ENCODE measurements around the gene ARAP3. TPM values are rescaled to one million over a fixed set of nuclear protein-coding genes. Genes with fewer than 3 reads are reported as not detected.

ARAP3 gene
- total RNA-seq, 2 donors from 2014 or later = 17.5 to 22.6 TPM

DNA sequence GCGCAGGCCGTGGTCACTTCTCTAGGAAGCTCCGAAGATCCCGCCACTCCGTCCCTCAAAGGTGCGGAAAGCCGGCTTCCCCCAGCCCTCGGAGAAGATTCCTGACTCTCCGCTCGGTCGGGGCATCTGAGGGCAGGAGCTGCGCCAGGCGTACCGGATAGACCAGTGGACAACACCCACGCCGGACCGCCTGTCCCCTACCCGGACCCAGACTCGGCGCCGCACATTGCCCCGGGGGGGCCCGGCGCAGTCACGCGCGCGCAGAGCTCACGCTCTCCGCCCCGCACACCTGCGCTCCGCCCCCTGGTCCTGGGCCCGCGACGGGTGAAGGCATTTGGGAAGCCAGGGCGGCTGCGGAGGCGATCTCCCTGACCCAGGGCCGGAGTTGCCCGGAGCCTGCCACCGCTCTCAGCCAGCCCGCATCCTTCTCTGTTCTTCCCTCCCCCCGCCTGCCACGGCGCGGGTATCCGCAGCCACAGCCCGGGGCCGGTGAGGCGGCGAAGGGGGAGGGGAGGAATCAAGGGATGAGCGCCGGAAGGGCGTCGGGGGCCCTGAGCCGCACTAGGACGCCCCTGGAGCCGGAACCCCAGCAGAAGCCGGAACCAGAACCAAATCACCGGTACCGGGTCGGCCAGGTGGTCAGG, 44.8 kb downstream of the ARAP3 start:
- peaks cover 39 to 45% of the 10 kb centered on the region in 2 donors for H3K4me1 Mint-ChIP-seq (ENCODE audit: low read depth in 2 of 2)
- ATAC-seq = peak; percentile 63 to 64

DNA sequence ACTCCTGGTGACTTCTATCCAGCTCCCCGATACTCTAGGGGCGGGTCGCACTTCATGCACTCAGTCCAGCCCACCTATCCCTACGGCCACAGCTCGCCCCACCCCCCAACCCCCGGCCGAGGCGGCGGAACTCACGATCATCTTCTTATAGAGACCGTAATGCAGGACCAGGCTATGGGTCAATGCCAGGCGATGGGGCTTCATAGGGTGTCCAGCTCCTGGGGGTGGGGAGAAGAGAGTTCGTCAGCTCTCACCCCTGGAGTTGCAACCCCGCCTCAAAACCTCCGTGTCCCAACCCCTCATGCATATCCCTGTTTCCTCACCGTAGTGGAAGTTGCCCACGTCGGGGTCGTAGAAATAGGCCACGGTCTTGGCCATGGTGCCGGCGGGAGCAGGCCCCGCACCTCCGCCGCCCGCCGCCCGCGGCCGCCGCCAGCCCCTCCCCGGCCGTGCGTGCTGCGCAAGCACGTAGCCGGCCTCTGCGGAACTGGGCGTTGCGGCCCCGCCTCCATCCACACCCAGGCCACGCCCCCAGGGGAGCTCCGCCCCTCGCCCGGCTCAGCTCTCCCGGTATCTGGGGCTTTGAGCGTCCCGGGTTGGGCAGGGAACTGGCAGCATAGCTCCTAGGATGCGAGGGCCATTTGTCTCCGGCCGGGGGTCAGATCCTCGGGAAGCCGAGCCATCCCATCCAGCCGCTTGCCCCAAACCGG, 45.5 kb downstream of the ARAP3 start, which contains the start of the genes HDAC3 and RELL2:
Gene HDAC3 (minus strand): TSS at position 437 of the 710 bp plus-strand sequence. CDS start 59 bp downstream, at position 378.
Gene RELL2 (plus strand): TSS at position 585 of the 710 bp plus-strand sequence. CDS start 1,229 bp downstream, outside the sequence.
- Mint-ChIP-seq H3K4me1 (ENCODE audit: low read depth in 2 of 2) (peaks cover 33 to 39% of the 10 kb centered on the region in 2 donors), H3K36me3 (peaks cover 6% of the 10 kb centered on the region), H3K27me3 (no peaks in the 10 kb centered on the region), H3K4me3 (peak within 1 kb of the TSS; percentile 90), H3K9me3 (no peaks in the 10 kb centered on the region), H3K27ac (peak within 1 kb of the TSS; percentile 6 to 71)
- peak; percentile 93 to 97 for ATAC-seq
- DNase-seq (ENCODE audit: low spot score) = peak; percentile 93

More for the DNA sequence above, 44.8 kb downstream of the ARAP3 start:
- Mint-ChIP-seq H3K4me3 (peak overlapping the region; percentile 90), H3K27ac (peak overlapping the region in 1 of 2 donors; percentile 71), H3K9me3 (no peaks in the 10 kb centered on the region), H3K36me3 (peaks cover 10% of the 10 kb centered on the region), H3K27me3 (no peaks in the 10 kb centered on the region)
- DNase-seq (ENCODE audit: low spot score) = peak; percentile 73

DNA sequence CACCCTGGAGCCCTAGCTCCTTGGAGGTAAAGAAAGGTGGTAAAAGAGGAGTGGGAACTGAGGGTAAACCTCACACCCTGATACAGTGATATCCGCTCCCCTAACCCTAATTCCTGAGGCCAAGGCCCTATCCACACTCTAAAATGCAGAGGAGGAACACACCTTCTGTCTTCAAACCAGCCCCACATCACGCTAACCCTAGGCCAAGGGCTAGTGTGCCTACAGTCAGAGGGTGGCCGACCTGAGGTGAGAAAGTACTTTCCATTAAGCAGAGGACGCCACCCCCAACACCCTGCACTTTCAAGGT, 46.0 kb downstream of the ARAP3 start:
- H3K27me3 Mint-ChIP-seq = no peaks in the 10 kb centered on the region
- peak overlapping the region; percentile 6 to 39 for H3K27ac Mint-ChIP-seq
- H3K4me1 Mint-ChIP-seq (ENCODE audit: low read depth in 2 of 2) = peaks cover 28 to 34% of the 10 kb centered on the region in 2 donors
- ATAC-seq (no peak), DNase-seq (ENCODE audit: low spot score) (no peak)
- H3K36me3 Mint-ChIP-seq = peaks cover 6% of the 10 kb centered on the region
- no peaks in the 10 kb centered on the region for H3K9me3 Mint-ChIP-seq
- peak overlapping the region; percentile 90 for H3K4me3 Mint-ChIP-seq

DNA sequence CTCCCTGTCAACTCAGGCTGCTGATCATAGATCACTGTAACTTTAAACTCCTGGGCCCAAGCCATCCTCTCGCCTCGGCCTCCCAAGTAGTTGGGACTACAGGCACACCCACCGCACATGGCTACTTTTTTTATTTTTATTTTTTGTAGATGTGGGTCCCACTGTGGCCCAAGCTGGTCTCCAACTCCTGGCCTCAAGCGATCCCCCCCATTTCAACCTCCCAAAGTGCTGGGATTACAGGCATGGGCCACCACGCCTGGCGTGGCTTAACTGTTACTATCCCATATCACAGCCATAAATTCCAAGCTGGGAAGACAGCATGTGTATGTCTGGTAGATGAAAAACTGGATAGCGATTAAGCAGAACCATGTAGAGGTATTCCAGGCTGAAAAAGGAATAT, 46.4 kb downstream of the ARAP3 start:
- H3K9me3 Mint-ChIP-seq = no peaks in the 10 kb centered on the region
- peak overlapping the region; percentile 6 to 39 for H3K27ac Mint-ChIP-seq
- no peak for DNase-seq (ENCODE audit: low spot score)
- ATAC-seq = no peak
- H3K4me1 Mint-ChIP-seq (ENCODE audit: low read depth in 2 of 2) = peaks cover 25 to 30% of the 10 kb centered on the region in 2 donors
- peaks cover 6% of the 10 kb centered on the region for H3K36me3 Mint-ChIP-seq
- H3K4me3 Mint-ChIP-seq = peak overlapping the region; percentile 90
- H3K27me3 Mint-ChIP-seq = no peaks in the 10 kb centered on the region

DNA sequence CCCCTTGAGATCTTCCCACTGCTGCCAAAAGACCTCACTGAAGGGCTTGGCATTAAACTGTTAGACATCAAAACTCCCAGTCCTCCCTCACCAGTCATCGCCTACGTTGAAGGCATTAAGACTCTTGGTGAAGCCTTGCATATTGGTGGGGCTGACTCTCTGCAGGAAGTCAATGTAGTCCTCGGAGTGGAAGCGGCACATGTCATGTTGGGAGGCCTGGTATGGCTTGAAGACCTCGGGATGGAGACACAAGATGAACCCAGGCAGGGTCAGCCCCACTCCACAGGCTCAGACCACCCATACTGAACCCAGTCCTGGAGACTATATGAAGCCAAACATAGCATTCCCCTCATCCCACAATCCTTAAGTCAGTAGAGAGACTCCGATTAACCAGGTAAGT, 47.3 kb downstream of the ARAP3 start:
- DNase-seq (ENCODE audit: low spot score) (no peak), ATAC-seq (no peak)
- peaks cover 6% of the 10 kb centered on the region for H3K36me3 Mint-ChIP-seq
- H3K4me3 Mint-ChIP-seq = peak overlapping the region; percentile 90
- H3K27me3 Mint-ChIP-seq = no peaks in the 10 kb centered on the region
- H3K4me1 Mint-ChIP-seq (ENCODE audit: low read depth in 2 of 2) = peaks cover 25 to 30% of the 10 kb centered on the region in 2 donors
- no peaks in the 10 kb centered on the region for H3K9me3 Mint-ChIP-seq
- H3K27ac Mint-ChIP-seq = peak overlapping the region; percentile 6 to 39

DNA sequence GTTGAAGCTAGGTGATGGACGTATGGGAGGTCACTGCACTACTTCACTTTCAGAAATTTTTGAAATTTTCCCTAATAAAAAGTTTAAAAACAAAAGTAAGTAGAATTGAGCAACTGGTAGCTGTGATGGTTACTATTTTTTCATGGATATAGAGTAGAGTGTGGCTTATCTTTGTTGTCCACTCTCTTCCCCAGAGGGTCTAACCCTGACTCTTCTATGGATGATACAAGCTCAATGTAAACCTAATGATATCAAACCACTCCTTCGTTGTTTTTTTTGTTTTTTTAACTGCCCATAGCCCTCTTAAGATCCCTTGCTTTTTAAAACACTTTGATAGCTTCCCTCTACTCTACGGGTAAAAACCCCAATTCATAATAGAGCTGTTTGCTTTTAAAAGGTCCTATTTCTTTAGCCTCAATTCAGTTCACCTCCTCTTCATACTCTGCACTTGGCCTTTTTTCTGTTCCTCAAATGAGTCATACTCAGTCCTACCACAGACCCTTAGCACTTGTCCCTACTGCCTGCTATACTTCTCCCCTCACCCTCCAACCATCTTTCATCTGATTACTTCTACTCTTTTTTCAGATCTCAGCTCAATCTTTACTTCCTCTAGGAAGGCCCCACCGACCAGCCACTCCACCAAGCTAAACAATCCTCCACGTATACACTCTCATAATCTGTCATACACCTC, 48.0 kb downstream of the ARAP3 start:
- Mint-ChIP-seq H3K4me1 (ENCODE audit: low read depth in 2 of 2) (peaks cover 25 to 30% of the 10 kb centered on the region in 2 donors), H3K36me3 (peaks cover 7% of the 10 kb centered on the region), H3K27ac (peak overlapping the region; percentile 6 to 39), H3K4me3 (peak overlapping the region; percentile 61), H3K9me3 (no peaks in the 10 kb centered on the region), H3K27me3 (no peaks in the 10 kb centered on the region)
- DNase-seq (ENCODE audit: low spot score) (no peak), ATAC-seq (peak in 1 of 2 donors; percentile 29)

DNA sequence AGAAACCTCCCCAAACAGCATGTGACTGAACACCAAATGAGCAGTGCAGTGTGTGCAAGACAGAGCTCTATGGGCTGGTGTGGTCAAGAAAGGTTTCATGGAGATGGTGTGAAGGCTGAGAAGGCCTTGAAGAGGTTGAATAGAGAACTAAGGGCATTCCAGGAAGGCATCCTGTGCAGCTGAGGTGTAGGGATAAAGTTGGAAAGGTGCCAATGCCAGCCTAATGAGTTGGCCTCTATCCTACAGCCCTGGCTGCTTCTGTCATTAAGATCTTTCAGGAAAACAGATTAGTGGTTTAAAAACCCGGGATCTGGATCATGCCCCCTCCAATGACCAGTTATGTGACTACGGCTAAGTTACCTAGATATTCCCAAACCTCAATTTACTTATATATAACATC, 49.4 kb downstream of the ARAP3 start:
- no peak for ATAC-seq
- Mint-ChIP-seq H3K9me3 (no peaks in the 10 kb centered on the region), H3K36me3 (peaks cover 14% of the 10 kb centered on the region), H3K27me3 (no peaks in the 10 kb centered on the region), H3K27ac (no peak overlapping the region), H3K4me1 (ENCODE audit: low read depth in 2 of 2) (peaks cover 25 to 26% of the 10 kb centered on the region in 2 donors), H3K4me3 (no peak overlapping the region)
- no peak for DNase-seq (ENCODE audit: low spot score)

DNA sequence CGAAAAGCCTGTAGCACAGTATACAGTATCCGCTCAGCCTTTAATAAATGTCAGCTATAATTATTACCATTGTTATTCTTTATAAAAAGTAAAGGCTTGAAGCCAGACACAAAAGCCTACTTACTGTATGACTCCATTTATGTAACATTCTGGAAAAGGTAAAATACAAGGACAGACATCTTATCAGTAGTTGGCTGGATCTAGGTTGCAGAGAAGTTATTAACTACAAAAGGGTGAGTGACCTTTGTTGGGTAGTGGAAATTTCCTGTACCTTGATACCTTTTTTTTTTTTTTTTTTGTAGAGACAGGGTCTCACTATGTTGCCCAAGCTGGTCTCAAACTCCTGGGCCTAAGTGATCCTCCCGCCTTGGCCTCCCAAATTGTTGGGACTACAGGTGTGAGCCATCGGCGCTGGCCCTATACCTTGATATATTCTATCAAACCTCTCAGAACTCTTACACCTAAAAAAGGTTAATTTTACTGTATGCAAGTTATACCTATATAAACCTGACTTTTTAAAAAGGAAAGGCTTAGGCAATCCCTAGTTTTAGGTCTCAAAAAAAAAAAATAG, 51.4 kb downstream of the ARAP3 start:
- no peak for DNase-seq (ENCODE audit: low spot score)
- Mint-ChIP-seq H3K27ac (no peak overlapping the region), H3K4me1 (ENCODE audit: low read depth in 2 of 2) (peaks cover 18 to 19% of the 10 kb centered on the region in 2 donors), H3K9me3 (no peaks in the 10 kb centered on the region), H3K36me3 (peaks cover 22% of the 10 kb centered on the region), H3K4me3 (no peak overlapping the region), H3K27me3 (no peaks in the 10 kb centered on the region)
- no peak for ATAC-seq

DNA sequence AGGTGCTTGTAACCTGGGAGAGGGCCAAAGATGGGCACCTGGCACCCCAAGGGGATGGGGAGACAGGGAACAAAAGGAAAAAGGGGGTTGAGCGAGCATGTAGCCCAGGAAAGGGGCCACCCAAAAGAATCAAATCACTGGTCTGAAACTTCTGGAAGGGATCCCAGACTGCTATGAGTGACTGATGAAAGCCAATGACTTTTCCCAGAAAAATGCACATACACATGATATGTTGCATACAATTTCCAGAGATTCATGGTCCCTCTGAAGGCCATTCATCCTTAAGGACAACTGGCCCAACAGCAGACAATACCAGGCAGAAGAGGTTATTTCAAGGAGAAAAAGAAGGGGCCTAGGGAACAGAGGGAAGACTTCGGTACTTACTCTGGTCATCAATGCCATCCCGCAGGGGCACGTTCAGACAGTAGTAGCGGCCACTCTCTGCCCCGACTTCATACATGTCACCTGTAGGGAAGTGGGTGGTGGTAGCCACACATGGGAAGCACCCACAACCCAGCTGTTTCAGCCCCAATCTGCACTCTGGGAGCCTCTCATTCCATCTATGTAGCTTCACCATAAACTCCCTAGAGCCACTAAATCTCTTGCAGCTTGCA, 53.7 kb downstream of the ARAP3 start:
- Mint-ChIP-seq H3K4me1 (ENCODE audit: low read depth in 2 of 2) (peaks cover 3 to 4% of the 10 kb centered on the region in 2 donors), H3K27me3 (no peaks in the 10 kb centered on the region)
- ATAC-seq = no peak

DNA sequence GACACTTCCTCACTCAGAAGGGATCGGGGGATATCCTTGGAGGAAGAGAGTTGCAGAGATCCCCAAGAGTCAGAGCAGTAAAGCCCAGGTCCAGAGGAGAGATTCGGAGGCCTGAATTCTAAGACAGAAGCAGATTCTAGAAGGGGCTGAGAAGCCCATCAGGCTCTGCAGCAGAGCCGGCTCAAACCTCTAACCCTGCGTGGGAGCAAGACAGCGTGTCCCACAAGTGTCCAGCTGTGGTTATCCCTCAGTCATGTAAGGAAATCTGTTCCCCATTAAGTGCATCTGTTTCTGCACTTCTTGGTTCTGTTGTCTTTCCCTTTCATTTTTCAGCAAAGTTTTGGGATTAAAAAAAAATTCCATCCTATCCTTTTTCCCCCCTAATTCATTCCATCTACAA, 58.4 kb downstream of the ARAP3 start:
- peaks cover 2 to 14% of the 10 kb centered on the region in 2 donors for H3K4me1 Mint-ChIP-seq (ENCODE audit: low read depth in 2 of 2)
- H3K9me3 Mint-ChIP-seq = no peaks in the 10 kb centered on the region
- no peaks in the 10 kb centered on the region for H3K27me3 Mint-ChIP-seq
- H3K4me3 Mint-ChIP-seq = no peak overlapping the region
- H3K27ac Mint-ChIP-seq = peak overlapping the region in 1 of 2 donors; percentile 29
- ATAC-seq (no peak), DNase-seq (ENCODE audit: low spot score) (no peak)
- peaks cover 31% of the 10 kb centered on the region for H3K36me3 Mint-ChIP-seq

More for the DNA sequence above, 53.7 kb downstream of the ARAP3 start:
- DNase-seq (ENCODE audit: low spot score) = no peak
- H3K27ac Mint-ChIP-seq = no peak overlapping the region
- H3K4me3 Mint-ChIP-seq = no peak overlapping the region
- H3K9me3 Mint-ChIP-seq = no peaks in the 10 kb centered on the region
- H3K36me3 Mint-ChIP-seq = peaks cover 24% of the 10 kb centered on the region

DNA sequence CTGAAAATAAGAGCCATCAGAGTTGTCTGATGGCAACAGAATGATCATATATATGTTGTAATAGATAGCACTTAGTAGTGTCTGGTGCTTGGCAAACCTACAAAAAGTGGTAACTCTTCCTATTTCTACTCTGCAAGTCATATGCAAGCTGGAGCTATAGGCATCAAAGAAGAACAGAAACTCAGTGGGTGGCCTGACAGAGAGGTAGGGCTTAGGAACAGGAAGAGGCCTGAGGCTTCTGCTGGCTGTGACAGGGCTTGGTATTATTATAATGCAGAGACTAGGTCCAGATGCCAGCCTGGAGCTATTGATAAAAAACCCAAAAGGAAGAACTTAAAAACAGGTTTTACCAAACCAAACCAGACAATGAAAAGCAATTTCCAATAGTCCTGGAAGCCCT, 58.8 kb downstream of the ARAP3 start:
- no peaks in the 10 kb centered on the region for H3K27me3 Mint-ChIP-seq
- ATAC-seq (no peak), DNase-seq (ENCODE audit: low spot score) (no peak)
- H3K9me3 Mint-ChIP-seq = no peaks in the 10 kb centered on the region
- H3K4me1 Mint-ChIP-seq (ENCODE audit: low read depth in 2 of 2) = peaks cover 4 to 17% of the 10 kb centered on the region in 2 donors
- H3K27ac Mint-ChIP-seq = peak overlapping the region in 1 of 2 donors; percentile 29
- no peak overlapping the region for H3K4me3 Mint-ChIP-seq
- peaks cover 32% of the 10 kb centered on the region for H3K36me3 Mint-ChIP-seq

DNA sequence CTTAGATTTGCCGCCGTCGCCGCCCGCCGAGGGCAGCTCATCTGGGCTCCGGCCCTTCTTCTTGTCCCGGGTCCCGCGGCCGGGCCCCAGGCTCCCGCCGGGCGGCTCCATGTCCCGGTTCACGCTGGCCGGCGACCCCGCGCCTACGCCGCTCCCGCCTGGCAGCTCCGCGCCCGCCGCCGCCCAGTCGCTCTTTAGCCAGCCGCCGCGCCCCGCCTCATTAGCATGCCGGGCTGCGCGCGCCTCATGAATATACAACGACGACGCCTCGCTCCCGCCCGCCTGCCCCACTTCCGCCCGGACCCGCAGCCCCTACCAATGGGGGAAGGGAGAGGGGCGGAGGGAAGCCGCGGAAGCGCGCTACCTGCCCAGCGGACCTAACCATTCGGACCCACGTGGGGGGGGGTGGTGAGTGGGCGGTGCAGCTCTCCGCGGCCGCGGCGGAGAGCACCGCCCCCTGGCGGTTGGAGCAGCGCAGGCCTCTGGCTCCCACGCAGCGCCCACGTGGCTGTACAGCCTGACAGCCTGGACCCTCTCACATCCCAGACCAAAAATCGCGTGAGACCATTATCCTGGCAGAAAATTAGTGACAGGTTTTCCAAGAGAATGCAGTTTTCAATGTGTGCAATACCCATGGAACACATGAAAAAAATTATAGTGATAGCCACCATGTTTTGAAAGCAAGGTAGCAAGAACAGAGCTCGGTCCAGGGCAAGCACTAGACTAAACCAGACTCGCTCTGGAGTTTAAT, 63.1 kb downstream of the ARAP3 start, which contains the start of gene DIAPH1:
Gene DIAPH1 (minus strand): TSS at position 197 of the 751 bp plus-strand sequence. CDS start 86 bp downstream, at position 111.
- ATAC-seq = peak; percentile 98
- H3K27me3 Mint-ChIP-seq = no peaks in the 10 kb centered on the region
- peaks cover 40% of the 10 kb centered on the region for H3K36me3 Mint-ChIP-seq

More for the DNA sequence above, 63.1 kb downstream of the ARAP3 start, which contains the start of gene DIAPH1:
- peak; percentile 100 for DNase-seq (ENCODE audit: low spot score)
- Mint-ChIP-seq H3K9me3 (no peaks in the 10 kb centered on the region), H3K27ac (peak within 1 kb of the TSS; percentile 91 to 98), H3K4me3 (peak within 1 kb of the TSS; percentile 100), H3K4me1 (ENCODE audit: low read depth in 2 of 2) (peaks cover 34 to 53% of the 10 kb centered on the region in 2 donors)
